Gastrocnemius medialis (tissue), 4 donors: ENCODE results near the gene TFDP1.

Experiments used
- CTCF ChIP-seq, 5 experiments: fragments of 450-650 bp in 3 of 5; fragments of 200-600 bp in 2 of 5; sonication (generic) in 2 of 5; IDR thresholded peaks in 4 of 5; conservative IDR thresholded peaks in 1 of 5; 1 replicate in 4 of 5; 2 replicates in 1 of 5; pipeline ENCODE4 v1.5.1; 2016 to 2019; ENCODE audit warnings: antibody characterized with exemption in 5 of 5, mild to moderate bottlenecking in 3 of 5, moderate library complexity in 3 of 5
- POLR2A ChIP-seq, 2 donors: fragments of 450-650 bp; IDR thresholded peaks; one replicate each; pipeline ENCODE4 v1.6.1; 2017; ENCODE audit warnings: antibody characterized with exemption in 2 of 2, mild to moderate bottlenecking in 2 of 2, moderate library complexity in 2 of 2

DNA sequence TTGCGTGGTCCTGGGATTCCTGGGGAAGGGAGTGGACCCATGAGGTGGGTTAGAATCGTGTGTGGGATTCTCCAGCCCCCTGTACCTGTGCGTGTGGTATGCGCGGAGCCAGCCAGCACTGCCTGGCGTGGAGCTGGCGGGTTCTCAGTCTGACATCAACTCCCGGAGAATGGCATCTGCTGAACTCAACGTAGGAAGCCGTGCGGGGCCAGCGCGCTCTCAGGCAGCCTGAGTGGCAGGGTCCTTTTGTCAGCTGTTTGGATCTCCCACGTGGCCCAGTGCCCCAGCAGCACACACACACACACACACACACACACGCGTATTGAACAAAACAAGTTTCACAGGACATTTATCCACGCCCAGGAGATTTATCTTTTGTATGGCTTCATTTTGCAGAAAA is 45.3 kb downstream of the TFDP1 start:
- no peak for TF ChIP-seq CTCF (IDR thresholded peaks at IDR 0.05 in 4 of 5, conservative IDR thresholded peaks at IDR 0.05 in 1 of 5)
- TF ChIP-seq POLR2A (IDR thresholded peaks at IDR 0.05), result no peak
